Ramos (cell line): ENCODE measurements around the gene MYH13.

Source experiments
- in situ Hi-C: fragments of 300-500 bp; cut with MboI; formaldehyde crosslinking; loops from one replicate; pipeline ENCODE4 v1.14.3; 2022; ENCODE audit warnings: low sequenced_read_pairs; ENCODE audit not compliant: unreplicated experiment

Gene MYH13

DNA sequence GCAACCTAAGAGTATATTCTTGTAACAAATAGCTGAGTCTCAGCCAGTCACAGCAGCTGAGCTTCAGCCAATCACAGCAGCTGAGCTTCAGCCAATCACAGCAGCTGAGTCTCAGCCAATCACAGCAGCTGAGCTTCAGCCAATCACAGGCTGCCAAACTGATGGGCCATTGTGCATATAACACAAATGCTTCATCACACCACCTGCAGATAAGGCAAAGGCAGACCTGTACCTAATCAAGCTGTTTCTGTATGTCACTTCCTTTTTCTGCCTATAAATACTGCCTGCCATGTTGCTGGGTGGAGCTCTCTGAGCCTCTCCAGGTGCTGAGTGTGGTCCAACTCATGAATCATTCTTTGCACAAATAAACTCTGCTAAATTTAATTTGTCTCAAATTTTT lies 19.9 kb downstream of the MYH13 start:
- in situ Hi-C loops: no loop called here

GRCh38 chr17:10349403-10349802 lies 23.4 kb downstream of the MYH13 start:
- in situ Hi-C loops: no loop called here

DNA sequence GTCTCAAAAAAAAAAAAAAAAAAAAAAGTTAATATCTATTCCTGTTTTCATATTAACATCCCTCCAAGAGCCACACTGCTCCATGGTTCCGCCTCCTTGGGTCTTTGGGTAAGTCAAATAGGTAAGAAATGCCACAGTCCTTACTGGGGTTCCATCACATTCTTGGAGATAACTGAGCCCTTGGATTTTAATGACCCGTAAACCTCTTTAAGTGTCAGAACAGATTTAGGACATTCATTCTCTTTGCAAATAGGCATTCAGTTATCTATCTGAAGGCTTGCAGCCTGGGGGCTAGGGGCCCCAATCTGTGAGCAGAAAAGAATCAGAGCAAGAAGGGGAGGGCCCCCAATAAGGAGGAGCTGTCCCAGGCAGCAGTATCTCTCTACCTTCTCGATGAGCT lies 28.0 kb downstream of the MYH13 start:
- in situ Hi-C loops: no loop called here

GRCh38 chr17:10339051-10339450 lies 33.8 kb downstream of the MYH13 start:
- in situ Hi-C loops: loop anchor here (10.0 kb wide), 1 partner anchor 276 kb away; no protein-coding TSS in a partner anchor

DNA sequence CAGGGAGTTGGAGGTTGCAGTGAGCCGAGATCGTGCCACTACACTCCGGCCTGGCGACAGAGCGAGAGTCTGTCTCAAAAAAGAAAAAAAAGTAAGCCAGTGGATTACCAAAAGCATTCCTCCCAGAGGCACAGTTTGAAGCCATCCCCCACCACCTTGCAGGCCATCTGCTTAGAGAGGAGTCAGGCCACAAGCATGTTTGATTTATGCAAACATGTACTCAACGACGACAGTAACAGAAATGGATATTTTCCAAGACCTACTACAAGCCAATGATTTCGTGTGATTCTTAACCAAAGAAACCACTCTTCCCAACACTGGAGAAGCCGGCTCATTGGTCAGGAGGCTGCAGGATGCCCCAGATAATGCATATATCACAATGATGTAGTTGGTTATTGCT lies 34.8 kb downstream of the MYH13 start:
- in situ Hi-C loops: loop anchor here (10.0 kb wide), 1 partner anchor 277 kb away; no protein-coding TSS in a partner anchor

GRCh38 chr17:10337136-10337535 lies 35.7 kb downstream of the MYH13 start:
- in situ Hi-C loops: loop anchor here (10.0 kb wide), 1 partner anchor 278 kb away; no protein-coding TSS in a partner anchor

- in situ Hi-C loops: loop anchor here (10.0 kb wide), 1 partner anchor 278 kb away; no protein-coding TSS in a partner anchor
Observed at GRCh38 chr17:10336393-10336792, 36.4 kb downstream of the MYH13 start.

- in situ Hi-C loops: loop anchor here (10.0 kb wide), 1 partner anchor 282 kb away; no protein-coding TSS in a partner anchor
Observed at GRCh38 chr17:10332515-10332914, 40.3 kb downstream of the MYH13 start.

DNA sequence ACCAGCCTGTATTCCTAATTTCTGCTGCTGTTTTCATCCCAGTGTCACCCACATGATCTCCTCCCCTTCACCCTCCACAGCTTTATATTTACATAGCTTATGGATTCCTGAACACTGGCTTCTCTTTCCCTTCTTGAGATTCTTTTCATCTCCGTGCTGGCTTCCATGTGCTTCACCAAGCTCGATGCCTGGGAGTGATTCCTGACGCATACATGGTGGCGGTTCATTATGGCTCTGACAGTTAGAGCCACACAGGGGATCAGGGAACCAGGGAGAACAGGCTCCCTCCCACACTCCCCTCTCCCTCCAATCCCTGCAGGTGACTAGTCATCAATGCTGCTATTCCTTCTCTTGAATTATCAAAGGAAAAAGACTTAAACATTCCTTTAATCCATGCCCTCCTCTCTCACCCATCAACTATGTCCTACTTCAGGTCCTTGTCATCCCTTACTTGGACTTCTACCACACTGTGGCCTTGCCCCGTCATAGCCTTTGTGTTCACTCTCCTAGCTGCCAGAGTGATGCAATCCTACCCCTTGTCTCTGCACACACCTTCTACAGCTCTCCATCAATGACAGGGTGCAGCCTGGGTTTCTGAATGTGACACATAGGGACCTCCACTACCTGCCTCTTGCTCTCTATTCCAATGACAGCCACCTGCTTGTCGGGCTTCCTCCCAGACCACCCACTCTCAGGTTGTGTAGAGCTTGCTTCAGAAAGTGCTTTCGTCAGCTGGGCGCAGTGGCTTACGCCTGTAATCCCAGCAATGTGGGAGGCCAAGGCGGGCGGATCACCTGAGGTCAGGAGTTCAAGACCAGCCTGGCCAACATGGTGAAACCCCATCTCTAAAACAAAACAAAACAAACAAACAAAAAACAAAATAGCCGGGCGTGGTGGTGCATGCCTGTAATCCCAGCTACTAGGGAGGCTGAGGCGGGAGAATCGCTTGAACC lies 43.6 kb downstream of the MYH13 start:
- in situ Hi-C loops: no loop called here

DNA sequence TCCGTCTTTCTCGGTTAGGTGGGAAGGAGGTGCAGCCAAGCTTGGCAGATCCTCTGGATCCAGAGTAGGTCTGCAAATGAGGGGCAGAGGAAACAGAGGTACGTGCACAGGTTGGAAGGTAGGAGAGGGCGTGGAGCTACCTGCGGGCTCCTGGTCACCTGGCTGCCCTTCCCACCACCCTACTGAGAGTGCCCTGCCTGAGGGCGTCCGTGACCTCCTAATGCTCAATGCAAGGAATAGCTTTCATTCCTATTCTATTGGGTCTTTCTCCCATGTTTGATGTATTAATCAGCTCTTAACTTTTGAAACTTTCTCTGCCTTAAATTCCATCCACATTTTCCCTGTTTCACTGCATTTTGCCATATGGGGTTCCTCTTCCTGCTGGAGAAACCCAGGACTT lies 44.6 kb downstream of the MYH13 start:
- in situ Hi-C loops: no loop called here

GRCh38 chr17:10327640-10328039 lies 45.2 kb downstream of the MYH13 start:
- in situ Hi-C loops: no loop called here

DNA sequence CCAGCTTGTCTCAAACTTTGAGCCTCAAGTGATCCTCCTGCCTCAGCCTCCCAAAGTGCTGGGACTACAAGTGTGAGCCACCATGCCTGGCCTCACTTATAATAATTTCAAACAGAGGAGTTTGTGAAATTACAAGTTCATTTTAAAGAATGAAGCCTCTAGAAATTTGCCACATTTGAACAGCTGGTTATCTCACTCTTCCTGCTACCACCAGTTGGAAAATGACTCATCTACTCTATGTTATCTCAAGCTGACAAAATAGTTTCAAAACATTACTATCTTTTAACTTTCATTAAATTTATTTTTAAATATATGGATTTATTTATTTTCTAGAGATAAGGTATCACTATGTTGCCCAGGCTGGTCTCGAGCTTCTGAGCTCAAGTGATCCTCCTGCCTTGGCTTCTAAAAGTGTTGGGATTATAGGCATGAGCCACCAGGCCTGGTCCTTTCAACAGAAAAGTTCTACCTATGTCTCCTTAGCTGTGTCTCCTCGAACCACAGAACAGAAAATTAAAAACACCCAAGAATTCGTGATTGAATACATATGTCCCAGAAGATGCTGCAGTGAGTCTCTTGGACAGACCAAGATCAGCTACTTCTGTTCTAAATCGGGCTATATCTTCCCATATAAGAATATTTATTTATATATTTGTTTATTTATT lies 47.6 kb downstream of the MYH13 start:
- in situ Hi-C loops: no loop called here

- in situ Hi-C loops: no loop called here
Observed at GRCh38 chr17:10323812-10324610, 48.8 kb downstream of the MYH13 start.

GRCh38 chr17:10318535-10318934 lies 54.3 kb downstream of the MYH13 start:
- in situ Hi-C loops: no loop called here

GRCh38 chr17:10317543-10317834 lies 55.3 kb downstream of the MYH13 start:
- in situ Hi-C loops: no loop called here

DNA sequence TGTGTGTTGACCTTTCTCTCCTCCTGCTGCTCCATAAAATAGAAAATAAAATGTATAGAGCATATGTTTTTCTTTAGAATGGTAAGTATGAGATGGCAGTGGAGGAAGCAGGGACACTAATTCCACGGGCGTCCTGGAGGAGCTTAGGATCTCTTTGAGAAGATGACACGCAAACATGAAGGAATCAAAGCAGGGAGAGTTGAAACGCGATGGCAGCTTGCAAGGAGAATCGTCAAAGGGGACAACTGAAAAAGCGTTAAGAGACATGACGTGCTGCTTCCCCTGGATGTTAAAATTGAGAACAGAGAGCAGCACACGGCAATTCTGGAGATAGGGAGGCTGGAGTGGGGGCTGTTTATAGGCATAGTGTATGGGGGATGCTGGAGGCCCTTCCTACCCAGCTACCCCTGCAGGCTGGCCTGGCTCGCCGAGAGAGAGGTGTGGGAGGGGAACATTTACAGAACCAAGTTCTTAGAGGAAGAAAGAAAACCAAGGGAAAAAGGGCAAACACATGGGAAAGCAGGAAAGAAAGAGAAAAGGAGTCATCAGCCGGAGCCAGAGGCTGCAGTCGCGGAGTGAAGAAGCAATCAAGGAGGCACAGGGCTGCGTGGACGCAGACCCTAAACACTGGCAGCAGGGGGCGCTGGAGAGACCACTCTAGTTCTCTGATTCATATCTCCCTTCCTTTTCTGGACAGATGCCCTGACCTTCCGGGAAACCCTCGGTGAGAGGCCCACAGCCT lies 55.8 kb downstream of the MYH13 start:
- in situ Hi-C loops: no loop called here

GRCh38 chr17:10314329-10314728 lies 58.5 kb downstream of the MYH13 start:
- in situ Hi-C loops: no loop called here

DNA sequence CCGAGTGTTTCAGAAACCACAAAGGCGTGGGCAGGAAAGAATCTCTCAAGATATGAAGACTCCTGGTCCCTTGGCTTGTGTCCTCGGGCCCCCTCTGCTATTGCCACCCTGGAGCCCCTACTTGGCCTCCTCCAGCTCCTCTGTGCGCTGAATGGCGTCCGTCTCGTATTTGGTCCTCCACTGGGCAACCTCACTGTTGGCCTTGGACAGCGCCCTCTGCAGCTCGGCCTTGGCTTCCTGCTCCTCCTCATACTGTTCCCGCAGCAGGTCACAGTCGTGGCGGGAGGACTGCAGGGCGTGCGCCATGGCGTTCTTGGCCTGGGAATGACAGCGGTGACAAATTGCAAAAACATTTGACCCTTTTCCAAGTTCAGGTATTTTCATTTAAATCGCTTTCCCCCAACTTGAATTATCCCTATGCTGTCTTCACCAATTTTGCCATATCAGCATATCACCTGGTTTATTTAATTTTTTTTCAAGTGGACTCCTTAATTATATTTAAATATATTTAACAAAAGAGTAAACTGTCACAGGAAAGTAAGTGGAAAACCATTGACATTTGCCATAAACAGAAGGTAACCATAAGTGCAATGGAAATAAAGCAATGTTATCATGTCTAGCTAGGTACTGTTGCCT lies 59.7 kb downstream of the MYH13 start:
- in situ Hi-C loops: no loop called here

- in situ Hi-C loops: no loop called here
Observed at GRCh38 chr17:10311131-10311530, 61.7 kb downstream of the MYH13 start.
